Activated CD8-positive, alpha-beta memory T cell treated with anti-CD3 and anti-CD28 coated beads, Interleukin-2, amount 50 U/mL, for 1 hour (primary cell): ENCODE results near the gene RIF1.

Experiments used
- DNase-seq: peaks from one replicate; pipeline ENCODE4 v3.0.0-alpha.2; 2020; ENCODE audit errors: extremely low read depth

The RIF1 gene

GRCh38 chr2:151422917-151423439 is 13.3 kb downstream of the RIF1 start:
- no peak for DNase-seq

DNA sequence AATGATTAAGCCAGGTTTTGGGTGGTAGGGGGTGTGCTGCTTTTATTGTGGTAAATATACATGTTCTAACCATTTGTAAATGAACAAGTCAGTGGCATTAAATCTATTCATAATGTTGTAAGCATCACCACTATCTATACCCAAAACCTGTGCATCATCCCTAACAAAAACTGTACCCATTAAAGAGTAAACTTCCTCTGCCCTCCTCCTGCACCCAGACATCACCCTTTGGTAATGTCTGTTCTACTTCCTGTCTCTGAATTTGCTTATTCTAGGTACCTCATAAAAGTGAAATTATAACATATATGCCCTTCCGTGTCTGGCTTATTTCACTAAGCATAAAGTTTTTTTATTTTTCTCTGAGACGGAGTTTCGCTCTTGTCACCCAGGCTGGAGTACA is 14.1 kb downstream of the RIF1 start:
- no peak for DNase-seq

- no peak for DNase-seq
Observed at GRCh38 chr2:151437630-151438029, 27.9 kb downstream of the RIF1 start.

DNA sequence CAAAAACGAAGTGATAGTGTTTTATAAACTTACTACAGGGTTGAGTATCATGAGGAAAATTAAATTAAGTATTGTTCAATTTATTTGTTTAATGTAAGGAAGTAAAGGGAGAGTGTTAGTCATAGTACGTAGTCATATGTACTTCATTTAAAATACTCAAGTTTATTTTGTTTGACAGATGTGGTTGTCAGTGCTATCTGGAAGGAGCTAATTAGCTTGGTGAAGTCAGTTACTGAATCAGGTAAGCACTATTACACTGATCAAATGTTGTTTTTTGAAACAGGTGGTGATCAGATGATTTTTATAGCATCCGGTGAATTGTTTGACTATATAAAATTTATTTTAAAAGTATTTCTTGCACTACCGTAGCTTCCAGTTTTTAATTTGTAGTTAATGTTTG is 28.8 kb downstream of the RIF1 start:
- no peak for DNase-seq

- DNase-seq: no peak
Observed at GRCh38 chr2:151439127-151439526, 29.4 kb downstream of the RIF1 start.

- no peak for DNase-seq
Observed at GRCh38 chr2:151459358-151459757, 49.7 kb downstream of the RIF1 start.

DNA sequence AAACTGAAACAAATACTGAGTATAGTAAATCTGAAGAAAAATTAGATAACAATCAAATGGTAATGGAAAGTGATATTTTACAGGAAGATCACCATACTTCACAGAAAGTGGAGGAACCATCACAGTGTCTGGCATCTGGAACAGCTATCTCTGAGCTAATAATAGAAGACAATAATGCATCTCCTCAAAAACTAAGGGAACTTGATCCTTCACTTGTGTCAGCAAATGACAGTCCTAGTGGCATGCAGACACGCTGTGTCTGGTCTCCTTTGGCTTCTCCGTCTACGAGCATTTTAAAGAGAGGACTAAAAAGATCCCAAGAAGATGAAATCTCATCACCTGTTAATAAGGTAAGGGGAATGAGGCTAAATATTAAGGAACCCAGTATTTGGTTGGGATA is 56.1 kb downstream of the RIF1 start:
- DNase-seq: no peak

- no peak for DNase-seq
Observed at GRCh38 chr2:151470556-151470955, 60.9 kb downstream of the RIF1 start.

DNA sequence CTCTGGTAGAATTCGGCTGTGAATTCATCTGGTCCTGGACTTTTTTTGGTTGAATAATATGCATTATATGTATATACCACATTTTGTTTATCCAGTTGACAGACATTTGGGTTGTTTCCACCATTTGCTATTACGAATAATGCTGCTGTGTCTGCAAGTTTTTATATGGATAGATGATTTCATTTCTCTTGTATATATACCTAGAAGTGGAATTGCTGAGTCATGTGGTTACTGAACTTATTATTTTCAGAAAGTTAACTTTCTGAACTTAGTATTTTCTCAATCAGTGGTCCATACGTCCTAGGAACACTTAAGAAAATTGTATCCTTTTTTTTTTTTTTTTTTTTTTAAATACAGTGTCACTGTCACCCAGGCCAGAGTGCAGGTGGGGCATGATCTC is 63.3 kb downstream of the RIF1 start:
- DNase-seq: no peak

- no peak for DNase-seq
Observed at GRCh38 chr2:151475071-151475470, 65.4 kb downstream of the RIF1 start.

DNA sequence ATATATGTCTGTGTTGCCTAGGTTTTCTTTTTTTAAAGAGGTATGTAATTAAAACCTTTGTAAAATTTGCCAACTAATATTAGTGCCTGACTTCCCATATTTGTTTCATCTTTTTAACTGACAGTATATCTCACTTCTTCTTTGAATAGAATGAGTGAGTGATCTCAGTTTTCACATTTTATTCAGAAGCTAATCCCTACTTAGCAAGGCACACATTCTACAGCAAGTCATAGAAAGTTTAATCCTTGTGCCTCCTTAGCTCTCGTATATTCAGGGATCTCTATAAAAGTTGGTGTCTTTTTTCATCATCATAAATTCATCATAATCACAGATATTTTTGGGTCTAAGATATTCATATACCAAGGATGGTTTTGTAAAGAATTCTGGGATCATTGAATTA is 66.6 kb downstream of the RIF1 start:
- no peak for DNase-seq

GRCh38 chr2:151478011-151478410 is 68.3 kb downstream of the RIF1 start:
- DNase-seq: no peak

- no peak for DNase-seq
Observed at GRCh38 chr2:151481744-151482143, 72.0 kb downstream of the RIF1 start.

DNA sequence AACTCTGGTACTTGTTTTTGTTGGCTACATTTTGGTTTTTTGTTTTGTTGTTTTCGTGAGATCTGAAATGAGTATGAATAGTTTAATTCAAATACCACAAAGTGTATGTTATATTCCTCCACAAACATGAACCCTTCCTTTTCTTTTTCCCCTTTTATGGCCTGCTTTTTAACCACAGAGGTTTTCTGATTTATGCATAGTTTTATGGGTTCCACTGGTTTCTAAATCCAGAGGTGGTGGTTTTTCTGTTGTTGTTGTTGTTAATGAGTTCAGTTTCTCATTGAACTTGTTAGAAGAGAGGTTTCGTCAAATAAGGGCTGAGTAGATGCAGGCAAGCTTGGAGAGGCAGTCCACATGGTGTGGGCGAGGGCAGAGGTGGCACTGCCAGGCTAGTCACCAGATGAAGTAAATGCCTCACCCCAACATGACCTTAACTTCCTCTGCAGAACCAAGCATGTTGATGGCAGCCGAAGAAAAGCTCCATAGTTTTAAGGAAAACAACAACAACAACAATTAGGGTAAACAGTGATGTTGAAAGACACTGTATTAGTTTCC is 72.5 kb downstream of the RIF1 start:
- no peak for DNase-seq

GRCh38 chr2:151483546-151483945 is 73.8 kb downstream of the RIF1 start:
- no peak for DNase-seq

DNA sequence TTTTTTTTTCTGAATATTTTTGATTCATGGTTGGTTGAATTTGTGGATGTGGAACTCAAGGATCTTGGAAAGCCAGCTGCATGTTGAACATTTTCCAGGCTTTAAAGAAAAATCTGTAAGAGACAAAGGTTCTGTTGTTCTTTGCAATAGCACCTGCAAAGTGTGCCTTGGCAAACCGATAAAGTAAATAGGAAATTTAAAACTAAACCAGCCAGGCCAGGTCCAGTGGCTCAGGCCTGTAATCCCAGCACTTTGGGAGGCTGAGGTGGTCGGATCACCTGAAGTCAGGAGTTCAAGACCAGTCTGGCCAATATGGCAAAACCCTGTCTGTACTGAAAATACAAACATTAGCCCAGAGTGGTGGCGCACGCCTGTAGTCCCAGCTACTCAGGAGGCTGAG is 74.4 kb downstream of the RIF1 start:
- DNase-seq: no peak

DNA sequence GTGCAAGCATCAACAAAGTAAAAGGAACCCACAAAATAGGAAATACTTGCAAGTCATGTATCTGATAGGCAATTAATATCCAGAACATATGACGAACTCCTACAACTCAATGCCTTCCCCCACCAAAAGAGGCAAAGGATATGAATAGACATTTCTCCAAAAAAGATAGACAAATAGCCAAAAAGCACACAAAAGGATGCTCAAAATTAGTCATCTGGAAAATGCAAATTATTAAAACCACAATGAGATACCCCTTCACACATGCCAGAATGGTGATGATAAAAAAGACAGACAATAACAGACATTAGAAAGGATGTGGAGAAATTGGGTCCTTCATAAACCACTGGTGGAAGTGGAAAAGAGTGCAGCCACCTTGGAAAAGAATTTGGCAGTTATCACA is 76.4 kb downstream of the RIF1 start:
- DNase-seq: no peak

GRCh38 chr2:151490276-151490675 is 80.6 kb downstream of the RIF1 start:
- no peak for DNase-seq

DNA sequence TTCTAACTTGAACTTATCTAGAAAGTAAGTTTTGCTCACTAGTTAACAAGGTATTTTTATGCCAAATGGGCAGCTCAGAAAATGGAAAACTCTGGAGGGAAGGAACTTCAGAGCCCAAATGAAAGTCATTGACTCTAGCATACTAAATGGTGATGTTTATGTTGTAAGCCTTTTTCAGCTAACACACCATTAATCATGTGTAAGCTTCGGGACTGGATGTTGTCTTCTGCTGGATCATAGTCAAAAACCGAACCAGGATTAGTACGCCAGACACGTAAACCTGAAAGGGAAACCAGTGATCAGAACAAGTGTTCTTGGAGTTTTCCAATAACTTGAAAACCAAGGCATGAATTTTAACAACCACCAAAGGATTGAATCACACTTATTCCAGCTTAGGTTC is 81.8 kb downstream of the RIF1 start:
- no peak for DNase-seq

GRCh38 chr2:151498178-151498577 is 88.5 kb downstream of the RIF1 start:
- DNase-seq: no peak

DNA sequence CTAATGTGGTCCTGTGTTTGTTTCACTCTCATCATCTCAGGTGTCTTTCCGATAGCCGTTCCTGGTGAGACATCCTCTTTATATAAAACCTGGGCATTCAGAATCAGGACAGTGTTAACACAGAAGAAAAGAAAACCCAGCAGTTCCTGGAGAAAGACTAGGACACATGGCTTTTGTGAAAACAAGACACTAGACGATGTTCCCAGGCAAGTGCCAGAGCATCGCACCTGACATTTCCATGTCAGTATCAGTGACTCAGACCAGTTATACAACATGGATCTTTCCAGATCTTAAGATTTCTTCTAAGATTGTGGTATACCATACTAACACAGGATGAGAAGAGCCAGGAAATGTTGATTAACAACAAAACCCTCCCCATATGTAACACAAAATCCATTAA is 96.5 kb downstream of the RIF1 start:
- no peak for DNase-seq

DNA sequence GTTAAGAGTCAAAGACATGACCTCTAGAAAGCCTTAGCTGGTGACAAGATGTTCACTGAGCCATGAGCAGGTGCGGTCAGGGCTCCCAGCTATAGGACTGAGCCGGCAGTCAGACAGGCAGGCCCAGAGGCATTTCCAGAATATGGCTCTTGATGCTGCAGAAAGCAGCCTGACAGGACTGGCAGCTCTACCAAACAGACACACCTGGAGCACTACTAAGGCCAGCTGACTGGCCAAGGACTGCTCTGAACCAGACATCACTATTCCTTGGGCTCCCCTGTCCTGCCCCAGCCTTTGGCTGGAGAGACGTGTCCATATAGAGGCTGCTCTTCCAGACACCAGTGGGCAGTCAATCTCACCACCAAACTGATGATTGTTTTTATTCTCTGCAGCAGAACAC is 98.8 kb downstream of the RIF1 start:
- DNase-seq: no peak

DNA sequence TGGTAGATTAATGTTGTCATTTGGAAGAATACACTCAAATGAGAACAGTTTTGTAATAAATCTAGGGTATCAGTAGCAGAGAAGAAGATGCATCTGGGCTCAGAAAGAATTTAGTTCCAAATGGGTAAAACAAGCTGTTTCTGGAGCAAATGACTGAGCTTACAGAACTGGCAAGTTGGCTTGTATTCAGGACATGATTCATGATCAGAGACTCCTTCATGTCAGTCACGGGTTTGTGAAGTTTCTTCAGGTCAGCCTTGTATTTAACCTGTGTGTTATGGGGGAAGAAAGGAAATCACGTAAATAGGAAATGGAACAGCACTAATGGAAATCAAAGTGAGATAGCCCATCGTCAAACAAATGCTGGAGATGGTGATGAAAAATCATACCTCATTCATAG is 109.1 kb downstream of the RIF1 start:
- DNase-seq: no peak

- no peak for DNase-seq
Observed at GRCh38 chr2:151520976-151521375, 111.3 kb downstream of the RIF1 start.
